ENCODE results near the gene DACH1.

The DACH1 gene

GRCh38 chr13:71469626-71470025, 397.4 kb downstream of the DACH1 start:
- no peak for DNase-seq

GRCh38 chr13:71464686-71465085, 402.3 kb downstream of the DACH1 start:
- no peak for DNase-seq

- DNase-seq, result no peak
These were observed 405.1 kb downstream of the DACH1 start for GRCh38 chr13:71461892-71462291.

GRCh38 chr13:71460211-71460610, 406.8 kb downstream of the DACH1 start:
- DNase-seq, result no peak

GRCh38 chr13:71459708-71460107, 407.3 kb downstream of the DACH1 start:
- no peak for DNase-seq

GRCh38 chr13:71457645-71458044, 409.4 kb downstream of the DACH1 start:
- DNase-seq, result no peak

GRCh38 chr13:71456136-71456535, 410.9 kb downstream of the DACH1 start:
- no peak for DNase-seq

- no peak for DNase-seq
These were observed 412.5 kb downstream of the DACH1 start for GRCh38 chr13:71454509-71454908.

- no peak for DNase-seq
These were observed 418.8 kb downstream of the DACH1 start for GRCh38 chr13:71448080-71448630.

GRCh38 chr13:71437704-71438103, 429.3 kb downstream of the DACH1 start:
- DNase-seq, result no peak

GRCh38 chr13:71430681-71431080, 436.3 kb downstream of the DACH1 start:
- DNase-seq, result no peak

- DNase-seq, result no peak
These were observed 449.8 kb downstream of the DACH1 start for GRCh38 chr13:71417205-71417604.

- DNase-seq, result no peak
These were observed 454.8 kb downstream of the DACH1 start for GRCh38 chr13:71412231-71412630.

- DNase-seq, result no peak
These were observed 458.6 kb downstream of the DACH1 start for GRCh38 chr13:71408416-71408815.

GRCh38 chr13:71399631-71400215, 467.3 kb downstream of the DACH1 start:
- no peak for DNase-seq

GRCh38 chr13:71396149-71396548, 470.9 kb downstream of the DACH1 start:
- no peak for DNase-seq

- no peak for DNase-seq
These were observed 472.0 kb downstream of the DACH1 start for GRCh38 chr13:71395053-71395452.

GRCh38 chr13:71394176-71394575, 472.8 kb downstream of the DACH1 start:
- no peak for DNase-seq

Data from activated CD8-positive, alpha-beta memory T cell treated with anti-CD3 and anti-CD28 coated beads, Interleukin-2, amount 50 U/mL, for 48 hours (primary cell).